Endothelial cell of umbilical vein (primary cell): ENCODE measurements around the gene LNX2.

Source experiments
- CTCF ChIP-seq, 2 donors: IDR thresholded peaks; 1 replicate in 1 of 2; 2 replicates in 1 of 2; pipeline ENCODE4 v1.5.1; 2011; ENCODE audit warnings: low read length in 2 of 2, mild to moderate bottlenecking in 2 of 2, moderate library complexity in 2 of 2, control low read depth in 1 of 2, inconsistent platforms in 1 of 2, low read depth in 1 of 2; ENCODE audit not compliant: insufficient read depth in 1 of 2; ENCODE audit errors: extremely low read depth in 1 of 2
- JUN ChIP-seq: IDR thresholded peaks from 2 replicates; pipeline ENCODE4 v1.6.1; 2011; ENCODE audit warnings: borderline replicate concordance, low read depth; ENCODE audit not compliant: insufficient read length, insufficient read depth
- POLR2A ChIP-seq: IDR thresholded peaks from 2 replicates; pipeline ENCODE4 v1.6.1; 2012; ENCODE audit warnings: low read depth, mild to moderate bottlenecking, control low read depth, low read length

- TF ChIP-seq POLR2A (no peak), CTCF (IDR thresholded peaks at IDR 0.05; ENCODE audit: extremely low read depth in 1 of 2, insufficient read depth in 1 of 2, low read depth in 1 of 2, low read length in 2 of 2) (no peak), JUN (no peak)
Observed at GRCh38 chr13:27658546-27658945, 38.2 kb upstream of the LNX2 start.
